HepG2 (cell line): ENCODE data around the gene PNPLA3. TPM values are rescaled to one million over a fixed set of nuclear protein-coding genes. Genes with fewer than 3 reads are reported as not detected.

Experiments
- EEA1 ChIP-seq: sonication (generic); formaldehyde crosslinking; IDR thresholded peaks from 2 replicates; pipeline ENCODE4 v1.5.1; 2020; ENCODE audit warnings: mild to moderate bottlenecking, missing genetic modification reagents, borderline replicate concordance
- EP300 ChIP-seq, 3 experiments: sonication (generic) in 1 of 3; formaldehyde crosslinking in 1 of 3; IDR thresholded peaks; 2 replicates each; pipeline versions ENCODE4 v1.5.1 to v1.6.1; 2011 to 2020; ENCODE audit warnings: low read depth in 2 of 3, low read length in 2 of 3, borderline replicate concordance in 1 of 3, improper control_type of control experiment in 1 of 3, mild to moderate bottlenecking in 1 of 3, missing genetic modification reagents in 1 of 3, moderate library complexity in 1 of 3
- HMGA1 ChIP-seq: sonication (generic); formaldehyde crosslinking; conservative IDR thresholded peaks from 2 replicates; pipeline ENCODE4 v1.4.0; 2020; ENCODE audit warnings: missing genetic modification reagents
- MBNL3 ChIP-seq: fragments of 250-450 bp; sonication (Bioruptor Pico); conservative IDR thresholded peaks from 2 replicates; pipeline ENCODE4 v1.8.0; 2022; ENCODE audit warnings: mild to moderate bottlenecking, inconsistent platforms
- NFRKB ChIP-seq: fragments of 450-650 bp; IDR thresholded peaks from 2 replicates; pipeline ENCODE4 v1.6.1; 2017
- SAFB2 ChIP-seq: sonication (generic); formaldehyde crosslinking; IDR thresholded peaks from 2 replicates; pipeline ENCODE4 v1.5.1; 2020; ENCODE audit warnings: missing genetic modification reagents, low read depth, mild to moderate bottlenecking, borderline replicate concordance
- SALL1 ChIP-seq: sonication (generic); formaldehyde crosslinking; IDR thresholded peaks from 2 replicates; pipeline ENCODE4 v1.8.0; 2022; ENCODE audit warnings: mild to moderate bottlenecking, missing genetic modification reagents
- SRSF4 ChIP-seq: fragments of 200-400 bp; formaldehyde crosslinking; IDR thresholded peaks from one replicate; pipeline ENCODE4 v1.6.1; 2018; ENCODE audit warnings: mild to moderate bottlenecking, low read depth, low read length, moderate library complexity; ENCODE audit not compliant: poor library complexity, severe bottlenecking
- TBP ChIP-seq: sonication (generic); formaldehyde crosslinking; IDR thresholded peaks from 2 replicates; pipeline ENCODE4 v1.5.0; 2020; ENCODE audit warnings: missing genetic modification reagents
- TBX2 ChIP-seq: sonication (generic); formaldehyde crosslinking; IDR thresholded peaks from 2 replicates; pipeline ENCODE4 v1.5.0; 2020; ENCODE audit warnings: missing genetic modification reagents, mild to moderate bottlenecking, borderline replicate concordance
- TEAD3 ChIP-seq: optimal IDR thresholded peaks from 2 replicates; pipeline ENCODE3; 2016; ENCODE audit warnings: borderline replicate concordance
- ZBTB38 ChIP-seq: sonication (generic); formaldehyde crosslinking; IDR thresholded peaks from 2 replicates; pipeline ENCODE4 v1.5.1; 2020; ENCODE audit warnings: mild to moderate bottlenecking, missing genetic modification reagents
- ZFP36 ChIP-seq: fragments of 150-350 bp; IDR thresholded peaks from 2 replicates; pipeline ENCODE4 v1.6.1; 2018; ENCODE audit warnings: borderline replicate concordance, low read length, low read depth; ENCODE audit not compliant: partially characterized antibody
- ZMYM4 ChIP-seq: sonication (generic); formaldehyde crosslinking; IDR thresholded peaks from 2 replicates; pipeline ENCODE4 v1.8.1; 2023; ENCODE audit warnings: mild to moderate bottlenecking, missing genetic modification reagents
- ZNF296 ChIP-seq: sonication (generic); formaldehyde crosslinking; conservative IDR thresholded peaks from 2 replicates; pipeline ENCODE4 v1.5.0; 2020; ENCODE audit warnings: mild to moderate bottlenecking, missing genetic modification reagents
- ZNF350 ChIP-seq: sonication (generic); formaldehyde crosslinking; IDR thresholded peaks from 2 replicates; pipeline ENCODE4 v1.4.0; 2020; ENCODE audit warnings: mild to moderate bottlenecking, low read depth, missing genetic modification reagents, borderline replicate concordance
- ZSCAN20 ChIP-seq: sonication (generic); formaldehyde crosslinking; IDR thresholded peaks from 2 replicates; pipeline ENCODE4 v1.4.0; 2020; ENCODE audit warnings: missing genetic modification reagents, mild to moderate bottlenecking, borderline replicate concordance
- polyA plus RNA-seq, 8 experiments: library from polyadenylated mRNA; depleted of rRNA in 3 of 8; stranded (reverse) in 7 of 8; unstranded in 1 of 8; fragments of >200 nt; fragmentation: Illumina TruSeq in 4 of 8; extraction: Trizol in 4 of 8; gene quantifications; 2 replicates each; pipeline versions ENCODE4 v1.2.1 to v1.2.3, GENCODE V29; 2011 to 2016; ENCODE audit warnings: low read depth in 4 of 8, missing spikeins in 1 of 8, mixed read lengths in 1 of 8; ENCODE audit not compliant: insufficient read depth in 1 of 8
- total RNA-seq, 5 experiments: library from RNA; depleted of rRNA; stranded (reverse); fragments of >200 nt; fragmentation: Illumina TruSeq; extraction: Trizol; gene quantifications; 2 replicates each; pipeline ENCODE4 v1.2.3, GENCODE V29; 2016; ENCODE audit warnings: low read depth in 1 of 5
- TF ChIP-seq, protein P1 (sequence below): IDR thresholded peaks from 2 replicates; pipeline ENCODE4 v1.6.1; 2016; ENCODE audit warnings: low read depth
- TF ChIP-seq, protein P2 (sequence below): IDR thresholded peaks from 2 replicates; pipeline ENCODE4 v1.6.1; 2018; ENCODE audit warnings: missing genetic modification reagents, mild to moderate bottlenecking, missing compliant biosample characterization
- TF ChIP-seq, protein P3 (sequence below): sonication (generic); formaldehyde crosslinking; IDR thresholded peaks from 2 replicates; pipeline ENCODE4 v1.9.0; 2021; ENCODE audit warnings: mild to moderate bottlenecking, missing genetic modification reagents

Gene PNPLA3
- total and polyA plus RNA-seq, 2 of the 13 experiments (the other 11 are each of a cell fraction or from before 2014, with no cell fraction given) = 16.9 to 19.8 TPM

GRCh38 chr22:43955040-43955882 is 31.7 kb downstream of the PNPLA3 start, which contains the start of gene SAMM50 (continued):
- TF ChIP-seq EP300 (IDR thresholded peaks at IDR 0.05; ENCODE audit: low read depth in 2 of 2, low read length in 2 of 2) (no peak), EP300 (CRISPR knock-in tag; IDR thresholded peaks at IDR 0.05; ENCODE audit: borderline replicate concordance) (no peak), HMGA1 (CRISPR knock-in tag) (no peak), ZMYM4 (CRISPR knock-in tag) (peak; percentile 77), TEAD3 (CRISPR knock-in tag) (no peak), ZNF350 (CRISPR knock-in tag) (peak; percentile 88), ZSCAN20 (no peak), TBX2 (peak; percentile 75; the same call in 1 of the 2 replicates), SRSF4 (no peak), MBNL3 (no peak), EEA1 (peak; percentile 37), SALL1 (CRISPR knock-in tag) (peak; percentile 88), ZFP36 (no peak), TBP (CRISPR knock-in tag) (no peak), ZNF296 (CRISPR knock-in tag) (peak; percentile 67; the same call in 1 of the 2 replicates), ZBTB38 (CRISPR knock-in tag) (peak; percentile 83; the same call in 1 of the 2 replicates), NFRKB (no peak), SAFB2 (CRISPR knock-in tag) (peak; percentile 69; the same call in 1 of the 2 replicates)
- TF ChIP-seq, protein P1, sequence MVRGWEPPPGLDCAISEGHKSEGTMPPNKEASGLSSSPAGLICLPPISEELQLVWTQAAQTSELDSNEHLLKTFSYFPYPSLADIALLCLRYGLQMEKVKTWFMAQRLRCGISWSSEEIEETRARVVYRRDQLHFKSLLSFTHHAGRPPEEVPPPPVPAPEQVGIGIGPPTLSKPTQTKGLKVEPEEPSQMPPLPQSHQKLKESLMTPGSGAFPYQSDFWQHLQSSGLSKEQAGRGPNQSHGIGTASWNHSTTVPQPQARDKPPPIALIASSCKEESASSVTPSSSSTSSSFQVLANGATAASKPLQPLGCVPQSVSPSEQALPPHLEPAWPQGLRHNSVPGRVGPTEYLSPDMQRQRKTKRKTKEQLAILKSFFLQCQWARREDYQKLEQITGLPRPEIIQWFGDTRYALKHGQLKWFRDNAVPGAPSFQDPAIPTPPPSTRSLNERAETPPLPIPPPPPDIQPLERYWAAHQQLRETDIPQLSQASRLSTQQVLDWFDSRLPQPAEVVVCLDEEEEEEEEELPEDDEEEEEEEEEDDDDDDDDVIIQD (CRISPR knock-in tag) = no peak
- TF ChIP-seq, protein P2, sequence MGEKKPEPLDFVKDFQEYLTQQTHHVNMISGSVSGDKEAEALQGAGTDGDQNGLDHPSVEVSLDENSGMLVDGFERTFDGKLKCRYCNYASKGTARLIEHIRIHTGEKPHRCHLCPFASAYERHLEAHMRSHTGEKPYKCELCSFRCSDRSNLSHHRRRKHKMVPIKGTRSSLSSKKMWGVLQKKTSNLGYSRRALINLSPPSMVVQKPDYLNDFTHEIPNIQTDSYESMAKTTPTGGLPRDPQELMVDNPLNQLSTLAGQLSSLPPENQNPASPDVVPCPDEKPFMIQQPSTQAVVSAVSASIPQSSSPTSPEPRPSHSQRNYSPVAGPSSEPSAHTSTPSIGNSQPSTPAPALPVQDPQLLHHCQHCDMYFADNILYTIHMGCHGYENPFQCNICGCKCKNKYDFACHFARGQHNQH (CRISPR knock-in tag) = peak; percentile 87; the same call in 1 of the 2 replicates
- TF ChIP-seq, protein P3, sequence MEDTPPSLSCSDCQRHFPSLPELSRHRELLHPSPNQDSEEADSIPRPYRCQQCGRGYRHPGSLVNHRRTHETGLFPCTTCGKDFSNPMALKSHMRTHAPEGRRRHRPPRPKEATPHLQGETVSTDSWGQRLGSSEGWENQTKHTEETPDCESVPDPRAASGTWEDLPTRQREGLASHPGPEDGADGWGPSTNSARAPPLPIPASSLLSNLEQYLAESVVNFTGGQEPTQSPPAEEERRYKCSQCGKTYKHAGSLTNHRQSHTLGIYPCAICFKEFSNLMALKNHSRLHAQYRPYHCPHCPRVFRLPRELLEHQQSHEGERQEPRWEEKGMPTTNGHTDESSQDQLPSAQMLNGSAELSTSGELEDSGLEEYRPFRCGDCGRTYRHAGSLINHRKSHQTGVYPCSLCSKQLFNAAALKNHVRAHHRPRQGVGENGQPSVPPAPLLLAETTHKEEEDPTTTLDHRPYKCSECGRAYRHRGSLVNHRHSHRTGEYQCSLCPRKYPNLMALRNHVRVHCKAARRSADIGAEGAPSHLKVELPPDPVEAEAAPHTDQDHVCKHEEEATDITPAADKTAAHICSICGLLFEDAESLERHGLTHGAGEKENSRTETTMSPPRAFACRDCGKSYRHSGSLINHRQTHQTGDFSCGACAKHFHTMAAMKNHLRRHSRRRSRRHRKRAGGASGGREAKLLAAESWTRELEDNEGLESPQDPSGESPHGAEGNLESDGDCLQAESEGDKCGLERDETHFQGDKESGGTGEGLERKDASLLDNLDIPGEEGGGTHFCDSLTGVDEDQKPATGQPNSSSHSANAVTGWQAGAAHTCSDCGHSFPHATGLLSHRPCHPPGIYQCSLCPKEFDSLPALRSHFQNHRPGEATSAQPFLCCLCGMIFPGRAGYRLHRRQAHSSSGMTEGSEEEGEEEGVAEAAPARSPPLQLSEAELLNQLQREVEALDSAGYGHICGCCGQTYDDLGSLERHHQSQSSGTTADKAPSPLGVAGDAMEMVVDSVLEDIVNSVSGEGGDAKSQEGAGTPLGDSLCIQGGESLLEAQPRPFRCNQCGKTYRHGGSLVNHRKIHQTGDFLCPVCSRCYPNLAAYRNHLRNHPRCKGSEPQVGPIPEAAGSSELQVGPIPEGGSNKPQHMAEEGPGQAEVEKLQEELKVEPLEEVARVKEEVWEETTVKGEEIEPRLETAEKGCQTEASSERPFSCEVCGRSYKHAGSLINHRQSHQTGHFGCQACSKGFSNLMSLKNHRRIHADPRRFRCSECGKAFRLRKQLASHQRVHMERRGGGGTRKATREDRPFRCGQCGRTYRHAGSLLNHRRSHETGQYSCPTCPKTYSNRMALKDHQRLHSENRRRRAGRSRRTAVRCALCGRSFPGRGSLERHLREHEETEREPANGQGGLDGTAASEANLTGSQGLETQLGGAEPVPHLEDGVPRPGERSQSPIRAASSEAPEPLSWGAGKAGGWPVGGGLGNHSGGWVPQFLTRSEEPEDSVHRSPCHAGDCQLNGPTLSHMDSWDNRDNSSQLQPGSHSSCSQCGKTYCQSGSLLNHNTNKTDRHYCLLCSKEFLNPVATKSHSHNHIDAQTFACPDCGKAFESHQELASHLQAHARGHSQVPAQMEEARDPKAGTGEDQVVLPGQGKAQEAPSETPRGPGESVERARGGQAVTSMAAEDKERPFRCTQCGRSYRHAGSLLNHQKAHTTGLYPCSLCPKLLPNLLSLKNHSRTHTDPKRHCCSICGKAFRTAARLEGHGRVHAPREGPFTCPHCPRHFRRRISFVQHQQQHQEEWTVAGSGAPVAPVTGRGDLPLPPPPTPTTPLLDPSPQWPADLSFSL (CRISPR knock-in tag) = no peak
